WTC11 (cell line): ENCODE measurements around the gene AQP1. TPM values are rescaled to one million over a fixed set of nuclear protein-coding genes. Genes with fewer than 3 reads are reported as not detected.
A peak's percentile ranks its signal among the peaks of the same experiment; 100 is the strongest.

Experiments used
- ATAC-seq: fragments of 200-7000 bp; cut with Tn5 transposase; 2 replicates; pipeline ENCODE4 v1.10.0; 2021; ENCODE audit warnings: mild to moderate bottlenecking, moderate library complexity
- Bru-seq: library from RNA; stranded (reverse); fragments of 400-500 nt; gene quantifications from one replicate; lab custom pipeline; 2021; lab: Mats Ljungman, UMichigan
- CTCF ChIA-PET: fragments of 300-600 bp; sonication (Branson Sonifier 250); formaldehyde crosslinking; loops from one replicate; lab custom pipeline; 2021; ENCODE audit warnings: antibody characterized with exemption; lab: Charles Lee
- POLR2A ChIA-PET: fragments of 350-600 bp; sonication (Branson Sonifier 250); formaldehyde crosslinking; loops from one replicate; lab custom pipeline; 2021; ENCODE audit warnings: antibody characterized with exemption; lab: Charles Lee
- DNase-seq: peaks from one replicate; pipeline ENCODE4 v3.0.0; 2021; ENCODE audit warnings: low spot score
- H3K27ac Mint-ChIP-seq: 2 replicates; pipeline ENCODE4 v1.8.0; 2021; ENCODE audit warnings: mixed read lengths
- H3K27me3 Mint-ChIP-seq: 2 replicates; pipeline ENCODE4 v1.8.0; 2021; ENCODE audit warnings: low read depth, mild to moderate bottlenecking, moderate library complexity, mixed read lengths
- H3K36me3 Mint-ChIP-seq: 2 replicates; pipeline ENCODE4 v1.8.0; 2021; ENCODE audit warnings: mixed read lengths
- H3K4me1 Mint-ChIP-seq: 2 replicates; pipeline ENCODE4 v1.8.0; 2022; ENCODE audit warnings: mixed read lengths
- H3K4me3 Mint-ChIP-seq: 2 replicates; pipeline ENCODE4 v1.8.0; 2021; ENCODE audit warnings: mild to moderate bottlenecking, moderate library complexity, mixed read lengths
- H3K9me3 Mint-ChIP-seq: 2 replicates; pipeline ENCODE4 v1.8.0; 2021; ENCODE audit warnings: mixed read lengths
- AFF4 ChIP-seq: sonication (generic); formaldehyde crosslinking; IDR thresholded peaks from 2 replicates; pipeline ENCODE4 v1.8.1; 2023; ENCODE audit warnings: mild to moderate bottlenecking, missing genetic modification reagents, borderline replicate concordance
- ATF2 ChIP-seq: sonication (generic); formaldehyde crosslinking; IDR thresholded peaks from 2 replicates; pipeline ENCODE4 v1.8.1; 2022; ENCODE audit warnings: low read depth, missing genetic modification reagents, borderline replicate concordance
- CREB1 ChIP-seq: sonication (generic); formaldehyde crosslinking; IDR thresholded peaks from 2 replicates; pipeline ENCODE4 v1.8.0; 2023; ENCODE audit warnings: mild to moderate bottlenecking, missing genetic modification reagents
- ETV6 ChIP-seq: sonication (generic); formaldehyde crosslinking; IDR thresholded peaks from 2 replicates; pipeline ENCODE4 v1.8.1; 2022; ENCODE audit warnings: mild to moderate bottlenecking, missing genetic modification reagents
- FOXJ3 ChIP-seq: sonication (generic); formaldehyde crosslinking; IDR thresholded peaks from 2 replicates; pipeline ENCODE4 v1.9.0; 2021; ENCODE audit warnings: missing genetic modification reagents, mild to moderate bottlenecking, borderline replicate concordance
- GTF2I ChIP-seq: fragments of 250-450 bp; sonication (Bioruptor Pico); conservative IDR thresholded peaks from 2 replicates; pipeline ENCODE4 v1.4.0; 2021; ENCODE audit warnings: mild to moderate bottlenecking
- JUN ChIP-seq: sonication (generic); formaldehyde crosslinking; IDR thresholded peaks from 2 replicates; pipeline ENCODE4 v1.8.0; 2023; ENCODE audit warnings: mild to moderate bottlenecking, missing genetic modification reagents
- NFE2L1 ChIP-seq: sonication (generic); formaldehyde crosslinking; IDR thresholded peaks from 2 replicates; pipeline ENCODE4 v1.8.1; 2023; ENCODE audit warnings: missing genetic modification reagents
- NR3C1 ChIP-seq: sonication (generic); formaldehyde crosslinking; conservative IDR thresholded peaks from 2 replicates; pipeline ENCODE4 v1.8.1; 2023; ENCODE audit warnings: low read depth, mild to moderate bottlenecking, missing genetic modification reagents
- PREB ChIP-seq: sonication (generic); formaldehyde crosslinking; IDR thresholded peaks from 2 replicates; pipeline ENCODE4 v1.8.1; 2022; ENCODE audit warnings: mild to moderate bottlenecking, missing genetic modification reagents, moderate library complexity, borderline replicate concordance
- RORB ChIP-seq: fragments of 250-450 bp; sonication (Bioruptor Pico); IDR thresholded peaks from 2 replicates; pipeline ENCODE4 v1.9.0; 2021; ENCODE audit warnings: mild to moderate bottlenecking
- SP1 ChIP-seq: sonication (generic); formaldehyde crosslinking; conservative IDR thresholded peaks from 2 replicates; pipeline ENCODE4 v1.8.1; 2022; ENCODE audit warnings: missing genetic modification reagents
- ZNF219 ChIP-seq: sonication (generic); formaldehyde crosslinking; IDR thresholded peaks from 2 replicates; pipeline ENCODE4 v1.8.0; 2023; ENCODE audit warnings: missing genetic modification reagents, mild to moderate bottlenecking, borderline replicate concordance
- ZNF317 ChIP-seq: sonication (generic); formaldehyde crosslinking; IDR thresholded peaks from 2 replicates; pipeline ENCODE4 v1.8.1; 2023; ENCODE audit warnings: low read depth, mild to moderate bottlenecking, moderate library complexity, missing genetic modification reagents, borderline replicate concordance
- long read RNA-seq, 3 experiments: library from RNA in 1 of 3; library from capped mRNA in 1 of 3; library from polyadenylated mRNA in 1 of 3; unstranded in 2 of 3; stranded (forward) in 1 of 3; transcript quantifications; one replicate each; pipeline ENCODE4 v2.0.0, GENCODE V29; 2021
- total RNA-seq: library from RNA; stranded (reverse); gene quantifications from 3 replicates; pipeline ENCODE4 v1.2.3, GENCODE V29; 2021
- TF ChIP-seq, protein P1 (sequence below): fragments of 250-450 bp; sonication (Bioruptor Pico); IDR thresholded peaks from 2 replicates; pipeline ENCODE4 v1.9.0; 2021; ENCODE audit warnings: mild to moderate bottlenecking
- TF ChIP-seq, protein P2 (sequence below): fragments of 200-600 bp; IDR thresholded peaks from 2 replicates; pipeline ENCODE4 v1.8.0; 2022; ENCODE audit warnings: antibody characterized with exemption

Gene AQP1
- total RNA-seq (0.81 to 1.4 TPM (median 1.1 TPM) in 3 replicates), Bru-seq, nascent RNA (percentile 18 among the genes with signal in this experiment)
- long read RNA-seq, experiment 1 = 0 reads
- long read RNA-seq, experiment 2, partial matches to known transcripts = 0 of 1 reads
- long read RNA-seq, experiment 2, other reads (novel, unspliced or antisense) = 1 of 1 reads
- long read RNA-seq, experiment 3 = 0 reads

- no peak for ATAC-seq
- no peak within 1 kb of the TSS for H3K27ac Mint-ChIP-seq
- H3K36me3 Mint-ChIP-seq = no peaks in the 10 kb centered on the region
- H3K4me3 Mint-ChIP-seq = no peak within 1 kb of the TSS
- ChIA-PET CTCF (interaction anchor here (0.6 to 2.0 kb wide), 5 partner anchors 27 to 212 kb away, joined by 3 to 12 read pairs (median 3); no protein-coding TSS in a partner anchor), POLR2A (no interaction called here)
- no peaks in the 10 kb centered on the region for H3K9me3 Mint-ChIP-seq
- DNase-seq = no peak
- TF ChIP-seq ZNF219 (CRISPR knock-in tag) (no peak), NR3C1 (CRISPR knock-in tag) (no peak)
- TF ChIP-seq, protein P1, sequence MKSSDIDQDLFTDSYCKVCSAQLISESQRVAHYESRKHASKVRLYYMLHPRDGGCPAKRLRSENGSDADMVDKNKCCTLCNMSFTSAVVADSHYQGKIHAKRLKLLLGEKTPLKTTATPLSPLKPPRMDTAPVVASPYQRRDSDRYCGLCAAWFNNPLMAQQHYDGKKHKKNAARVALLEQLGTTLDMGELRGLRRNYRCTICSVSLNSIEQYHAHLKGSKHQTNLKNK (CRISPR knock-in tag) = no peak
- peaks cover 14% of the 10 kb centered on the region for H3K4me1 Mint-ChIP-seq
- H3K27me3 Mint-ChIP-seq = no peaks in the 10 kb centered on the region
Observed at GRCh38 chr7:30911561-30911969, at the start of gene AQP1. AQP1 (plus strand) TSS chr7:30911853; CDS start chr7:30911910, 57 bp downstream.

- CTCF ChIA-PET = interaction anchor here (1.2 to 2.2 kb wide), 2 partner anchors 40 to 76 kb away, joined by 3 to 11 read pairs; no protein-coding TSS in a partner anchor
- POLR2A ChIA-PET = no interaction called here
- no peaks in the 10 kb centered on the region for H3K36me3 Mint-ChIP-seq
Observed at GRCh38 chr7:30862995-30863705, 48.5 kb upstream of the AQP1 start.

DNA sequence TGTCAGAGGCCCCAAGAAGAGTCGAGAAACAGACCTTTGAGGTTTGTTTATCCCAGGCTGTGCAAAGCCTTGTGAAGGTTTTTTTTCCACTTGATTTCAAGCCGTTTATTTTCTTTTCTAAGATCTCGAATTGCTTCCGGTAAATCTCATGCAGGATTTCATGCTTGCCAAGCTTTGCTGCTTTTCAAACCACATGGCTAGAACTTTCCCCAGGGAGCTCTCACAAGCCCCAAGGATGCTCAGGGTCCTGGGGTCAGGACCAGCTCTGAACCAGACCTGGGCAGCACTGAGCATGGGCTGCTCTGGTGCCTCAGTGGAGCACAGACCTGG, 48.0 kb upstream of the AQP1 start:
- peak overlapping the region; percentile 15; the same call in 1 of the 2 replicates for H3K27ac Mint-ChIP-seq
- H3K36me3 Mint-ChIP-seq = no peaks in the 10 kb centered on the region
- DNase-seq (no peak), ATAC-seq (no peak)
- POLR2A ChIA-PET = no interaction called here
- no peaks in the 10 kb centered on the region for H3K9me3 Mint-ChIP-seq
- H3K4me3 Mint-ChIP-seq = no peak overlapping the region
- no peaks in the 10 kb centered on the region for H3K27me3 Mint-ChIP-seq
- CTCF ChIA-PET = interaction anchor here (1.2 to 2.2 kb wide), 2 partner anchors 39 to 75 kb away, joined by 3 to 11 read pairs; no protein-coding TSS in a partner anchor
- H3K4me1 Mint-ChIP-seq = no peaks in the 10 kb centered on the region
- TF ChIP-seq PREB (CRISPR knock-in tag) (no peak), ETV6 (CRISPR knock-in tag) (no peak), NFE2L1 (CRISPR knock-in tag) (no peak), SP1 (no peak), RORB (CRISPR knock-in tag) (no peak), CREB1 (no peak)
- TF ChIP-seq, protein P2, sequence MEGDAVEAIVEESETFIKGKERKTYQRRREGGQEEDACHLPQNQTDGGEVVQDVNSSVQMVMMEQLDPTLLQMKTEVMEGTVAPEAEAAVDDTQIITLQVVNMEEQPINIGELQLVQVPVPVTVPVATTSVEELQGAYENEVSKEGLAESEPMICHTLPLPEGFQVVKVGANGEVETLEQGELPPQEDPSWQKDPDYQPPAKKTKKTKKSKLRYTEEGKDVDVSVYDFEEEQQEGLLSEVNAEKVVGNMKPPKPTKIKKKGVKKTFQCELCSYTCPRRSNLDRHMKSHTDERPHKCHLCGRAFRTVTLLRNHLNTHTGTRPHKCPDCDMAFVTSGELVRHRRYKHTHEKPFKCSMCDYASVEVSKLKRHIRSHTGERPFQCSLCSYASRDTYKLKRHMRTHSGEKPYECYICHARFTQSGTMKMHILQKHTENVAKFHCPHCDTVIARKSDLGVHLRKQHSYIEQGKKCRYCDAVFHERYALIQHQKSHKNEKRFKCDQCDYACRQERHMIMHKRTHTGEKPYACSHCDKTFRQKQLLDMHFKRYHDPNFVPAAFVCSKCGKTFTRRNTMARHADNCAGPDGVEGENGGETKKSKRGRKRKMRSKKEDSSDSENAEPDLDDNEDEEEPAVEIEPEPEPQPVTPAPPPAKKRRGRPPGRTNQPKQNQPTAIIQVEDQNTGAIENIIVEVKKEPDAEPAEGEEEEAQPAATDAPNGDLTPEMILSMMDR = no peak

More at GRCh38 chr7:30862995-30863705, 48.5 kb upstream of the AQP1 start:
- no peaks in the 10 kb centered on the region for H3K4me1 Mint-ChIP-seq
- no peaks in the 10 kb centered on the region for H3K9me3 Mint-ChIP-seq
- no peak overlapping the region for H3K4me3 Mint-ChIP-seq
- no peak for ATAC-seq
- TF ChIP-seq ATF2 (no peak), ZNF317 (no peak), AFF4 (CRISPR knock-in tag) (no peak), JUN (CRISPR knock-in tag) (no peak), GTF2I (CRISPR knock-in tag) (no peak), FOXJ3 (CRISPR knock-in tag) (no peak)
- DNase-seq = no peak
- H3K27ac Mint-ChIP-seq = peak overlapping the region; percentile 1
- no peaks in the 10 kb centered on the region for H3K27me3 Mint-ChIP-seq
